Heart right ventricle (tissue), 16 donors: Measurements from ENCODE around the gene COLQ. TPM values are rescaled to one million over a fixed set of nuclear protein-coding genes. Genes with fewer than 3 reads are reported as not detected.

Source experiments
- ATAC-seq, 8 donors: fragments of 200-7000 bp; cut with Tn5 transposase; one replicate each; pipeline ENCODE4 v1.9.1; 2020; ENCODE audit warnings: mild to moderate bottlenecking in 8 of 8, moderate library complexity in 8 of 8, moderate number of reproducible peaks in 1 of 8
- DNase-seq, 2 donors: peaks; one replicate each; pipeline ENCODE4 v3.0.0-alpha.2; 2020
- H3K27ac ChIP-seq, 10 donors: fragments of 200-600 bp; sonication (generic) in 2 of 10; one replicate each; pipeline versions ENCODE4 v1.5.0 to v1.8.0; 2020 to 2022; ENCODE audit warnings: mild to moderate bottlenecking in 3 of 10
- H3K27me3 ChIP-seq, 7 donors: fragments of 200-600 bp; one replicate each; pipeline ENCODE4 v1.8.0; 2021 to 2022; ENCODE audit warnings: mild to moderate bottlenecking in 2 of 7
- H3K36me3 ChIP-seq, 9 donors: fragments of 200-600 bp; sonication (generic) in 1 of 9; one replicate each; pipeline versions ENCODE4 v1.5.0 to v1.8.0; 2020 to 2022; ENCODE audit warnings: mild to moderate bottlenecking in 2 of 9
- H3K4me1 ChIP-seq, 9 donors: fragments of 200-600 bp; sonication (generic) in 1 of 9; one replicate each; pipeline versions ENCODE4 v1.5.0 to v1.8.0; 2020 to 2022; ENCODE audit warnings: mild to moderate bottlenecking in 4 of 9
- H3K4me3 ChIP-seq, 10 donors: fragments of 200-600 bp; sonication (generic) in 2 of 10; one replicate each; pipeline versions ENCODE4 v1.5.0 to v1.8.0; 2020 to 2022; ENCODE audit warnings: mild to moderate bottlenecking in 7 of 10, moderate library complexity in 2 of 10
- H3K9me3 ChIP-seq, 11 donors: fragments of 200-600 bp in 10 of 11; sonication (generic) in 2 of 11; one replicate each; pipeline versions ENCODE4 v1.5.0 to v1.8.0; 2013 to 2022; ENCODE audit warnings: mild to moderate bottlenecking in 2 of 11, control low read depth in 1 of 11, moderate library complexity in 1 of 11
- WGBS, 2 donors: extraction: QIAGEN DNeasy Blood & Tissue Kit; methylation state at CpG; one replicate each; pipeline ENCODE4 v1.1.7; 2013; ENCODE audit warnings: inconsistent platforms in 1 of 2; 5-methylcytosine and 5-hydroxymethylcytosine counted together
- intact Hi-C, 10 donors: fragments of 100-400 bp; cut with DNase I; formaldehyde crosslinking; loops; one replicate each; pipeline versions ENCODE4 v1.11.1 to v1.14.2; 2022
- polyA plus RNA-seq, 2 donors: library from polyadenylated mRNA; stranded (reverse); fragments of 200-250 nt; gene quantifications; one replicate each; pipeline ENCODE4 v1.2.3, GENCODE V29; 2013
- total RNA-seq, 10 donors: library from RNA; stranded (reverse); fragmentation: NEBNext Ultra II Directional in 3 of 10; extraction: Animal tissue kit (Norgen Biotek cat#: 25700) in 3 of 10; gene quantifications; one replicate each; pipeline versions ENCODE4 v1.2.1 to v1.2.4, GENCODE V29; 2021 to 2023
- TF ChIP-seq, protein P1 (sequence below), 9 donors: fragments of 200-600 bp; sonication (generic) in 2 of 9; IDR thresholded peaks; one replicate each; pipeline versions ENCODE4 v1.5.0 to v1.8.0; 2021 to 2022; ENCODE audit warnings: antibody characterized with exemption in 9 of 9, mild to moderate bottlenecking in 5 of 9, moderate library complexity in 1 of 9
- donor health status: Arrhythmogenic right ventricular cardiomyopathy.
- donor health status: ischemic (EF 13 %, LVEDD 7.1; RV severe dilation, severe dysfunction).
- donor health status: healthy with polysubstance abuse.
- donor health status: DM: no; HTN: yes; CAD: no.
- donor health status: DM: no; HTN: no; CAD: no.
- donor health status: ischemic (EF 25% LVEDD 6.9; RV normal size, moderate dysfunction).
- donor health status: ischemic (EF 25% LVEDD 5.7; RV mildly dilated, moderate dysfunction).
- donor health status: healthy.
- donor health status: DM: yes; HTN: yes; CAD: no.
- donor health status: Ischemic cardiomyopathy.
- donor health status: ischemic (EF 35%, LVEDD 5.7; RV mildly dilated, moderate dysfunction).
- donor health status: nonischemic (EF 11% LVEDD 7.7; RV severe dilation, severe dysfunction).
- donor health status: DM: yes; HTN: yes; CAD: no.
- donor health status: PGD.
- donor health status: ischemic (EF 29% LVEDD 5.4; RV normal size, mild dysfunction).
- donor health status: nonischemic (EF 23%, LVEDD 6.1; RV moderate dilation, normal function).

The COLQ gene
- total and polyA plus RNA-seq, 12 donors: 0.85 to 23.3 (median 13.0) TPM

DNA sequence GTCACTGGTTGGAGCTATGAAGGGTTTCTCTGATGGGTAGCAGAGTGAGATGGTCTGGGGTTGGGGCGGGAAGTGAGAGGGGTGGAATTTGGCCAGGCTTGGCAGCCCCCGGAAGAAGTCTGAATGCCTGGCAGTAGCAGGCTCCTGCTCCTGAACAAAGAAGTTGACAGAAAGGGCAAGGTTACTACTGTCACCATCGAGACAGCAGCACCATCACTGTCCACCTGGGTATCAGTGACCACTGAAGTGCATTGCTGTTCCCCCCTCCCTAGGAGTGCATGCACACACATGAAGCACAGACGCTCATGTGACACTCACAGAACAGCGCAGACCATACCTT lies 42.9 kb downstream of the COLQ start:
- H3K36me3 ChIP-seq: peaks cover 0 to 10% (median 0%) of the 10 kb centered on the region in 9 donors
- 58 to 67% methylated on average over 5 of the region's 5 CpGs for WGBS, 2 donors
- no peak overlapping the region for H3K4me3 ChIP-seq
- peak overlapping the region in 4 of 10 donors; percentile 45 to 70 (median 61) for H3K27ac ChIP-seq
- H3K4me1 ChIP-seq: peaks cover 0 to 41% (median 12%) of the 10 kb centered on the region in 9 donors
- intact Hi-C loops: no loop called here
- H3K9me3 ChIP-seq: peaks cover 0 to 7% (median 0%) of the 10 kb centered on the region in 11 donors
- DNase-seq (no peak), ATAC-seq (peak; percentile 20 to 79 (median 60))
- TF ChIP-seq, protein P1, sequence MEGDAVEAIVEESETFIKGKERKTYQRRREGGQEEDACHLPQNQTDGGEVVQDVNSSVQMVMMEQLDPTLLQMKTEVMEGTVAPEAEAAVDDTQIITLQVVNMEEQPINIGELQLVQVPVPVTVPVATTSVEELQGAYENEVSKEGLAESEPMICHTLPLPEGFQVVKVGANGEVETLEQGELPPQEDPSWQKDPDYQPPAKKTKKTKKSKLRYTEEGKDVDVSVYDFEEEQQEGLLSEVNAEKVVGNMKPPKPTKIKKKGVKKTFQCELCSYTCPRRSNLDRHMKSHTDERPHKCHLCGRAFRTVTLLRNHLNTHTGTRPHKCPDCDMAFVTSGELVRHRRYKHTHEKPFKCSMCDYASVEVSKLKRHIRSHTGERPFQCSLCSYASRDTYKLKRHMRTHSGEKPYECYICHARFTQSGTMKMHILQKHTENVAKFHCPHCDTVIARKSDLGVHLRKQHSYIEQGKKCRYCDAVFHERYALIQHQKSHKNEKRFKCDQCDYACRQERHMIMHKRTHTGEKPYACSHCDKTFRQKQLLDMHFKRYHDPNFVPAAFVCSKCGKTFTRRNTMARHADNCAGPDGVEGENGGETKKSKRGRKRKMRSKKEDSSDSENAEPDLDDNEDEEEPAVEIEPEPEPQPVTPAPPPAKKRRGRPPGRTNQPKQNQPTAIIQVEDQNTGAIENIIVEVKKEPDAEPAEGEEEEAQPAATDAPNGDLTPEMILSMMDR (IDR thresholded peaks at IDR 0.05): no peak
- no peaks in the 10 kb centered on the region for H3K27me3 ChIP-seq

DNA sequence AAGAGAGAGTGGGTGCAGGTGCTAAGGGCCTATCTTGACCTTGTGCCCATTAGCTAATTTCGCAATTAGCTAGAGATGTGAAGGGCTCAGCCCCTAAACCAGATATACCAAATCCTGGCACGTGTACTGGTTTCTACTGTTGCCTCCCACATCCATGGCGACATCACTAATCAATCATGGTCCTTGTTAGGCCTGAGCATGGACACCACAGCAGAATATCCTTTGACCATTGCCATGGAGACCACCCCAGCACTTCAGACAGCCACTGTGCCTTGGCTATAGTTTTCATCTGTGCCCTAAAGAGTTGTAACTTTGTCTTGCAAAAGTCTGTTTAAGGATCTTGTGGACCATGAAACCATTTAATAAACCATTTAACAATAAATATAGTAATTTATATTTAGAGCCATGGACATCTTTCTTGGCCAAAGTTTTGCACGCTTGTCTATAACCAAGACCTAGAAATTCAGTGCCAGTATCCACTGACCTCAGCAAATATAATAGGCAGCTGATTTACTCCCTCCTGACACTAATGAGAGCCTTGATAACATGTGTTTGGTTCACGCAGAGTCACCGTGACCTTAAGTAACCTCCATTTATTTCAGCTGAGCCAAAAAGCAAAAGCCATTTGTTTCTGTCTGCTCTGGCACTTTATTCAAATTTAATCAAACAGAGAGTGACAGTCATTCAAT lies 43.4 kb downstream of the COLQ start:
- WGBS, 2 donors: 63 to 65% methylated on average over 6 of the region's 6 CpGs
- TF ChIP-seq, protein P1 (IDR thresholded peaks at IDR 0.05): no peak
- ATAC-seq: peak; percentile 57 to 94 (median 85)
- H3K27me3 ChIP-seq: no peaks in the 10 kb centered on the region
- no peak overlapping the region for H3K4me3 ChIP-seq
- H3K27ac ChIP-seq: peak overlapping the region in 6 of 10 donors; percentile 26 to 70 (median 52)
- H3K36me3 ChIP-seq: peaks cover 0 to 14% (median 0%) of the 10 kb centered on the region in 9 donors
- no peak for DNase-seq
- intact Hi-C loops: no loop called here
- H3K4me1 ChIP-seq: peaks cover 0 to 41% (median 12%) of the 10 kb centered on the region in 9 donors
- peaks cover 0 to 7% (median 0%) of the 10 kb centered on the region in 11 donors for H3K9me3 ChIP-seq

DNA sequence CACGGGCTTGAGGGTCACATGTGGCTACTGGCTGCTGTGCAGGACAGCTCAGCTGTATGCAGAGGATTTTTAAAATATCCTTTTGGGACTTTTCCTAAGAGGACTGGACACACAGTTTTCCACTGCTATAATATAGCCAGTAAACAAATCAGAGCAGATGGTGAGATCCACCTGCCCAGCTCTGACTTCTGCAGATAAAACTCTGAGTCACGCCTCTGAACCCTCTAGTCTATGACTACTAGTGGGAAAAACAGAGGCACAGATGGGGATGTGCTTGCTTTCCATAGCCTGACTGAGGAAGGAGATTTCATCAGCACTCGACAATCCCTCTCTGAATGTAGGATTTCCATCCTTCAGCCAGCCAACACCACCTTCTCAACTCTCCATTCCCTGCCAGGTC lies 45.1 kb downstream of the COLQ start:
- Histone ChIP-seq H3K4me3 (no peak overlapping the region), H3K27ac (no peak overlapping the region), H3K36me3 (peaks cover 0 to 14% (median 0%) of the 10 kb centered on the region in 9 donors), H3K9me3 (peaks cover 0 to 7% (median 0%) of the 10 kb centered on the region in 11 donors), H3K27me3 (no peaks in the 10 kb centered on the region), H3K4me1 (peaks cover 0 to 41% (median 12%) of the 10 kb centered on the region in 9 donors)
- intact Hi-C loops: no loop called here
- ATAC-seq (peak in 6 of 8 donors; percentile 20 to 63 (median 48)), DNase-seq (no peak)
- TF ChIP-seq, protein P1 (IDR thresholded peaks at IDR 0.05): no peak
- 66 to 68% methylated on average over 3 of the region's 3 CpGs for WGBS, 2 donors

DNA sequence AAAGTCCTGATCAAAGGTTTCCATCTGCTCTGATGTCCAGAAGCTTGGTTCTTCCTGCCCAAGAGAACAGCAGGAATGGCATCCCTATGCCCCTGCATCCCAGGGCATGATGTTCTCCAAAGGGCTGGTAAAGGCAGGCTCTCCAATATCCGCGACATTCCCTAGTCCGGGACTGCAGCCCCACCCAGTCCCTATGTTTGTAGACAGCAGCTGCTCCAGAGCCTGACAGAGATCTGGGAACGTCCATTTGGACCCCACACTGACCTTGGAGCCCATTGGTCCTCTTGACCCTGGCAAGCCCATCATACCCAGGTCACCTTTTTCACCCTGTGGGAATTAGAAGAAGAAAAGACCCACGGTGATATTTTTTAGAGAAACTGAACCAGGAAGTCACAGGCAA lies 46.3 kb downstream of the COLQ start:
- peaks cover 0 to 41% (median 12%) of the 10 kb centered on the region in 9 donors for H3K4me1 ChIP-seq
- no peak overlapping the region for H3K4me3 ChIP-seq
- H3K27me3 ChIP-seq: no peaks in the 10 kb centered on the region
- H3K36me3 ChIP-seq: peaks cover 0 to 21% (median 0%) of the 10 kb centered on the region in 9 donors
- no peak overlapping the region for H3K27ac ChIP-seq
- DNase-seq: no peak
- WGBS, 2 donors: 50 to 63% methylated on average over 5 of the region's 5 CpGs
- TF ChIP-seq, protein P1 (IDR thresholded peaks at IDR 0.05): no peak
- intact Hi-C loops: no loop called here
- no peaks in the 10 kb centered on the region for H3K9me3 ChIP-seq
- no peak for ATAC-seq
